ENCODE measurements around the gene MAGI1.

MAGI1 gene

DNA sequence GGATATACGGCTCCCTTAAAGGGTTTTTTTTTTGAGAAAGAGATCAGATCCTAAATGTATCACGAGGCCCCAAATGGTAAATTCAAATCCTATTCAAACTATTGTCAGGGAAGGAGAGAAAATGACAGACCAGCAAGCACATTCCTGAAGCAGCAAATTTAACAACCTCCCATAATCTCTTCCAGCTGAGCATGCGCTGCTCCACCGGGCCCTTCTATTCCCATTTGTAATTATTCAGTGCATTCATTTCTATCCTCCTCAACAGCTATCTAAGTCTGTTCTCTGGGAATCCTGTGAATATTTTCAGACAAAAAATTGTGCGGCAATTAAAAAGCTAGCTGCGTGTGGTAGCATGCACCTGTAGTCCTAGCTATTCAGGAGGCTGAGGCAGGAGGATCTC lies 43.2 kb downstream of the MAGI1 start:
- ATAC-seq = no peak
- TF ChIP-seq, protein P1, sequence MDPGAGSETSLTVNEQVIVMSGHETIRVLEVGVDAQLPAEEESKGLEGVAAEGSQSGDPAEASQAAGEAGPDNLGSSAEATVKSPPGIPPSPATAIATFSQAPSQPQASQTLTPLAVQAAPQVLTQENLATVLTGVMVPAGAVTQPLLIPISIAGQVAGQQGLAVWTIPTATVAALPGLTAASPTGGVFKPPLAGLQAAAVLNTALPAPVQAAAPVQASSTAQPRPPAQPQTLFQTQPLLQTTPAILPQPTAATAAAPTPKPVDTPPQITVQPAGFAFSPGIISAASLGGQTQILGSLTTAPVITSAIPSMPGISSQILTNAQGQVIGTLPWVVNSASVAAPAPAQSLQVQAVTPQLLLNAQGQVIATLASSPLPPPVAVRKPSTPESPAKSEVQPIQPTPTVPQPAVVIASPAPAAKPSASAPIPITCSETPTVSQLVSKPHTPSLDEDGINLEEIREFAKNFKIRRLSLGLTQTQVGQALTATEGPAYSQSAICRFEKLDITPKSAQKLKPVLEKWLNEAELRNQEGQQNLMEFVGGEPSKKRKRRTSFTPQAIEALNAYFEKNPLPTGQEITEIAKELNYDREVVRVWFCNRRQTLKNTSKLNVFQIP (CRISPR knock-in tag; IDR thresholded peaks at IDR 0.05; ENCODE audit: borderline replicate concordance, low read depth) = no peak
- TF ChIP-seq TSHZ2 (CRISPR knock-in tag; IDR thresholded peaks at IDR 0.05) (no peak), ISL1 (CRISPR knock-in tag; IDR thresholded peaks at IDR 0.05) (no peak), ZFP3 (CRISPR knock-in tag; IDR thresholded peaks at IDR 0.05) (no peak)

DNA sequence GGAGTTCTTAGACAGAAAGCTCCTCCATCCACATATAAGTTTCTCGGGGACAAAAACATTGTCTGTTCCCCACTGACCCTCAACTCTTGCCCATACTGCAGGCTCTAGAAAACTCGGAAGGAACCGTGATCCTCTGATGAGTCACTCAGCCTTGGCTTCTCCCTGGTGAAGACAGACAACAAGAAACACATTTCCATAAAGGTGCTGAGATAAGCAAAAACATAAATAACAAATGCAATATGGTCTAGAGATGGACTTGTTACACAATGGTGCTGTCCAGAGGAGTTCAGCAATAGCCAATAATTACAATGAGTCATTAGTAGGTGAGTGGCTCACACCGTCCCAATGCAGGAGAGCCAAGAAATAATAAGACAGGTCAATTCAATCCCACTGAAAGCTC lies 43.7 kb downstream of the MAGI1 start:
- ATAC-seq = peak; percentile 81
- TF ChIP-seq SNAI2 (CRISPR knock-in tag; IDR thresholded peaks at IDR 0.05) = no peak
- no peak for TF ChIP-seq TOX (CRISPR knock-in tag; IDR thresholded peaks at IDR 0.05; ENCODE audit: borderline replicate concordance)
- TF ChIP-seq CSDC2 (CRISPR knock-in tag; IDR thresholded peaks at IDR 0.05) = no peak
- TF ChIP-seq TCF4 (CRISPR knock-in tag; IDR thresholded peaks at IDR 0.05; ENCODE audit: borderline replicate concordance) = no peak
- TF ChIP-seq BACH2 (CRISPR knock-in tag; IDR thresholded peaks at IDR 0.05; ENCODE audit: borderline replicate concordance) = no peak
- TF ChIP-seq, protein P2, sequence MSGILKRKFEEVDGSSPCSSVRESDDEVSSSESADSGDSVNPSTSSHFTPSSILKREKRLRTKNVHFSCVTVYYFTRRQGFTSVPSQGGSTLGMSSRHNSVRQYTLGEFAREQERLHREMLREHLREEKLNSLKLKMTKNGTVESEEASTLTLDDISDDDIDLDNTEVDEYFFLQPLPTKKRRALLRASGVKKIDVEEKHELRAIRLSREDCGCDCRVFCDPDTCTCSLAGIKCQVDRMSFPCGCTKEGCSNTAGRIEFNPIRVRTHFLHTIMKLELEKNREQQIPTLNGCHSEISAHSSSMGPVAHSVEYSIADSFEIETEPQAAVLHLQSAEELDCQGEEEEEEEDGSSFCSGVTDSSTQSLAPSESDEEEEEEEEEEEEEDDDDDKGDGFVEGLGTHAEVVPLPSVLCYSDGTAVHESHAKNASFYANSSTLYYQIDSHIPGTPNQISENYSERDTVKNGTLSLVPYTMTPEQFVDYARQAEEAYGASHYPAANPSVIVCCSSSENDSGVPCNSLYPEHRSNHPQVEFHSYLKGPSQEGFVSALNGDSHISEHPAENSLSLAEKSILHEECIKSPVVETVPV (CRISPR knock-in tag; IDR thresholded peaks at IDR 0.05) = no peak

GRCh38 chr3:65993134-65993900 lies 45.4 kb downstream of the MAGI1 start:
- ATAC-seq = no peak
- no peak for TF ChIP-seq TSHZ2 (CRISPR knock-in tag; IDR thresholded peaks at IDR 0.05)
- no peak for TF ChIP-seq PPARA (CRISPR knock-in tag; IDR thresholded peaks at IDR 0.05; ENCODE audit: borderline replicate concordance)
- no peak for TF ChIP-seq ARNTL (CRISPR knock-in tag; IDR thresholded peaks at IDR 0.05; ENCODE audit: borderline replicate concordance, low read depth)
- TF ChIP-seq, protein P1 (CRISPR knock-in tag; IDR thresholded peaks at IDR 0.05; ENCODE audit: borderline replicate concordance, low read depth) = no peak
- TF ChIP-seq ZFP30 (CRISPR knock-in tag; IDR thresholded peaks at IDR 0.05) = no peak

GRCh38 chr3:65992106-65992505 lies 46.6 kb downstream of the MAGI1 start:
- ATAC-seq = no peak
- TF ChIP-seq ZFP3 (CRISPR knock-in tag; IDR thresholded peaks at IDR 0.05) (no peak), ARNTL (CRISPR knock-in tag; IDR thresholded peaks at IDR 0.05; ENCODE audit: borderline replicate concordance, low read depth) (no peak), TSHZ2 (CRISPR knock-in tag; IDR thresholded peaks at IDR 0.05) (no peak), BACH2 (CRISPR knock-in tag; IDR thresholded peaks at IDR 0.05; ENCODE audit: borderline replicate concordance) (no peak), RARB (CRISPR knock-in tag; IDR thresholded peaks at IDR 0.05) (no peak), CSDC2 (CRISPR knock-in tag; IDR thresholded peaks at IDR 0.05) (no peak), GLIS3 (CRISPR knock-in tag; IDR thresholded peaks at IDR 0.05) (no peak), PPARA (CRISPR knock-in tag; IDR thresholded peaks at IDR 0.05; ENCODE audit: borderline replicate concordance) (no peak), TCF4 (CRISPR knock-in tag; IDR thresholded peaks at IDR 0.05; ENCODE audit: borderline replicate concordance) (no peak), ZNF565 (CRISPR knock-in tag; conservative IDR thresholded peaks at IDR 0.05; ENCODE audit: low read depth) (no peak)
- TF ChIP-seq, protein P3, sequence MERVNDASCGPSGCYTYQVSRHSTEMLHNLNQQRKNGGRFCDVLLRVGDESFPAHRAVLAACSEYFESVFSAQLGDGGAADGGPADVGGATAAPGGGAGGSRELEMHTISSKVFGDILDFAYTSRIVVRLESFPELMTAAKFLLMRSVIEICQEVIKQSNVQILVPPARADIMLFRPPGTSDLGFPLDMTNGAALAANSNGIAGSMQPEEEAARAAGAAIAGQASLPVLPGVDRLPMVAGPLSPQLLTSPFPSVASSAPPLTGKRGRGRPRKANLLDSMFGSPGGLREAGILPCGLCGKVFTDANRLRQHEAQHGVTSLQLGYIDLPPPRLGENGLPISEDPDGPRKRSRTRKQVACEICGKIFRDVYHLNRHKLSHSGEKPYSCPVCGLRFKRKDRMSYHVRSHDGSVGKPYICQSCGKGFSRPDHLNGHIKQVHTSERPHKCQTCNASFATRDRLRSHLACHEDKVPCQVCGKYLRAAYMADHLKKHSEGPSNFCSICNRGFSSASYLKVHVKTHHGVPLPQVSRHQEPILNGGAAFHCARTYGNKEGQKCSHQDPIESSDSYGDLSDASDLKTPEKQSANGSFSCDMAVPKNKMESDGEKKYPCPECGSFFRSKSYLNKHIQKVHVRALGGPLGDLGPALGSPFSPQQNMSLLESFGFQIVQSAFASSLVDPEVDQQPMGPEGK (CRISPR knock-in tag; IDR thresholded peaks at IDR 0.05; ENCODE audit: borderline replicate concordance) = no peak
